Articular chondrocyte of knee joint (primary cell): ENCODE results near the gene PCNT. TPM values are rescaled to one million over a fixed set of nuclear protein-coding genes. Genes with fewer than 3 reads are reported as not detected.

Experiments
- total RNA-seq: library from RNA; depleted of rRNA; stranded (reverse); fragments of >200 nt; gene quantifications from 2 replicates; pipeline ENCODE4 v1.2.3, GENCODE V29; 2012

PCNT gene, protein sequence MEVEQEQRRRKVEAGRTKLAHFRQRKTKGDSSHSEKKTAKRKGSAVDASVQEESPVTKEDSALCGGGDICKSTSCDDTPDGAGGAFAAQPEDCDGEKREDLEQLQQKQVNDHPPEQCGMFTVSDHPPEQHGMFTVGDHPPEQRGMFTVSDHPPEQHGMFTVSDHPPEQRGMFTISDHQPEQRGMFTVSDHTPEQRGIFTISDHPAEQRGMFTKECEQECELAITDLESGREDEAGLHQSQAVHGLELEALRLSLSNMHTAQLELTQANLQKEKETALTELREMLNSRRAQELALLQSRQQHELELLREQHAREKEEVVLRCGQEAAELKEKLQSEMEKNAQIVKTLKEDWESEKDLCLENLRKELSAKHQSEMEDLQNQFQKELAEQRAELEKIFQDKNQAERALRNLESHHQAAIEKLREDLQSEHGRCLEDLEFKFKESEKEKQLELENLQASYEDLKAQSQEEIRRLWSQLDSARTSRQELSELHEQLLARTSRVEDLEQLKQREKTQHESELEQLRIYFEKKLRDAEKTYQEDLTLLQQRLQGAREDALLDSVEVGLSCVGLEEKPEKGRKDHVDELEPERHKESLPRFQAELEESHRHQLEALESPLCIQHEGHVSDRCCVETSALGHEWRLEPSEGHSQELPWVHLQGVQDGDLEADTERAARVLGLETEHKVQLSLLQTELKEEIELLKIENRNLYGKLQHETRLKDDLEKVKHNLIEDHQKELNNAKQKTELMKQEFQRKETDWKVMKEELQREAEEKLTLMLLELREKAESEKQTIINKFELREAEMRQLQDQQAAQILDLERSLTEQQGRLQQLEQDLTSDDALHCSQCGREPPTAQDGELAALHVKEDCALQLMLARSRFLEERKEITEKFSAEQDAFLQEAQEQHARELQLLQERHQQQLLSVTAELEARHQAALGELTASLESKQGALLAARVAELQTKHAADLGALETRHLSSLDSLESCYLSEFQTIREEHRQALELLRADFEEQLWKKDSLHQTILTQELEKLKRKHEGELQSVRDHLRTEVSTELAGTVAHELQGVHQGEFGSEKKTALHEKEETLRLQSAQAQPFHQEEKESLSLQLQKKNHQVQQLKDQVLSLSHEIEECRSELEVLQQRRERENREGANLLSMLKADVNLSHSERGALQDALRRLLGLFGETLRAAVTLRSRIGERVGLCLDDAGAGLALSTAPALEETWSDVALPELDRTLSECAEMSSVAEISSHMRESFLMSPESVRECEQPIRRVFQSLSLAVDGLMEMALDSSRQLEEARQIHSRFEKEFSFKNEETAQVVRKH (N-terminal part only)
- 22.7 and 29.5 TPM in 2 replicates for total RNA-seq

DNA sequence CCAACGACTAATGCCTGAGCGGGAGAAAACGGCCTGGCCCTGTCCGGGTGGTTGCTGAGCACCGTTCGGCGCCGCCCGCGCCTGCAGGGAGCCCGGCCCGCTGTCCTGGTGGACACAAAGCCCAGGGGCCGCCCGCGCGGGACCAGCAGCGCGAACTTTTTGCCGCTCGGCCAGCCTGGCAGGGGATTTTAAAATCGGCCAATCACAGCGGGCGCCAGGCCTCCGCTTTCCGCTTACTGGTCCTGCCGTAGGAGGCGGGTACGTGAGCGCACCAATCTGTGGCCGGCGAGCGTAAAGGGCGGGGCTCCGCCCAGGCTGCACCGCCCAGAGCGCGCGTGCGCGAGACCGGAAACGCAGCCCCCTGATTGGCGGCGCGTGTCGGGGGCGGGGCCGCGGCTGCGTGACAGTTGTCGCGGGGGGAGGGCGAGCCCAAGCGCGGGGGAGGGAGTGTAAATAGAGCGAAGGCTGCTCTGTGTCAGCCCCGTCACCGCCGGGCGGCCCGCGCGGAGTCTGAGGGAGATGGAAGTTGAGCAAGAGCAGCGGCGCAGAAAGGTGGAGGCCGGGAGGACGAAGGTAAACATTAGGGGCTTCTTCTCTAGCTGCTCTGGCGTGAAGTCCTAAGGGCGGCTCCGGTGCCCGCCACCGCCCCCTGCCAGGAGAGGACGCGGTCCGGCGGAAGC is at the start of gene PCNT, which contains the start of gene C21orf58:
PCNT (plus strand) TSS at position 447 of the 680 bp plus-strand sequence; CDS start at position 520, 73 bp downstream.
C21orf58 (minus strand) TSS at position 161 of the 680 bp plus-strand sequence. CDS start 1,132 bp downstream, outside the sequence.

DNA sequence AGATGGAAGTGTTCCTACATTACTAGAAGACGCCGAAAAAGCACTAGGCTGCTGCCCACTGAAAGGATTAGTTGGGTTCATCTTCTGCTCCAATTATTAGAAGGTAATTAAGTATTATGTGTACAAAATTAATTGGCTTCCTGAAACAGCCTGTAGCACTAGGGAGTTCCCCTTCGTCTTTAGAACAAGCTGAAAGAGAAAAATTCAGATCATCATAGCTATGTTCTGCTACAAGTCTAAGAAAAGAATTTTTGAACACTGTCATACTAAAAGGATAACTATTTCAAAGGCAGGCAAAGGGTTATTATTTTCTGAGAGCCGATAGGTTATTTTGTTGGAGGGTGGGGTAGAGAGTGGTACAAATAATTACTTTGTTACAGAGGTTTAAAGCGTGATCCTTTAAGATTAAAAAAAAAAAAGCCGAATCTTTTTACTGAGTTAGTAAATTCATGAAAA is 38.7 kb upstream of the PCNT start, which contains the start of gene MCM3AP:
MCM3AP (minus strand) TSS at position 406 of the 456 bp plus-strand sequence; CDS start at position 81, 325 bp downstream.

DNA sequence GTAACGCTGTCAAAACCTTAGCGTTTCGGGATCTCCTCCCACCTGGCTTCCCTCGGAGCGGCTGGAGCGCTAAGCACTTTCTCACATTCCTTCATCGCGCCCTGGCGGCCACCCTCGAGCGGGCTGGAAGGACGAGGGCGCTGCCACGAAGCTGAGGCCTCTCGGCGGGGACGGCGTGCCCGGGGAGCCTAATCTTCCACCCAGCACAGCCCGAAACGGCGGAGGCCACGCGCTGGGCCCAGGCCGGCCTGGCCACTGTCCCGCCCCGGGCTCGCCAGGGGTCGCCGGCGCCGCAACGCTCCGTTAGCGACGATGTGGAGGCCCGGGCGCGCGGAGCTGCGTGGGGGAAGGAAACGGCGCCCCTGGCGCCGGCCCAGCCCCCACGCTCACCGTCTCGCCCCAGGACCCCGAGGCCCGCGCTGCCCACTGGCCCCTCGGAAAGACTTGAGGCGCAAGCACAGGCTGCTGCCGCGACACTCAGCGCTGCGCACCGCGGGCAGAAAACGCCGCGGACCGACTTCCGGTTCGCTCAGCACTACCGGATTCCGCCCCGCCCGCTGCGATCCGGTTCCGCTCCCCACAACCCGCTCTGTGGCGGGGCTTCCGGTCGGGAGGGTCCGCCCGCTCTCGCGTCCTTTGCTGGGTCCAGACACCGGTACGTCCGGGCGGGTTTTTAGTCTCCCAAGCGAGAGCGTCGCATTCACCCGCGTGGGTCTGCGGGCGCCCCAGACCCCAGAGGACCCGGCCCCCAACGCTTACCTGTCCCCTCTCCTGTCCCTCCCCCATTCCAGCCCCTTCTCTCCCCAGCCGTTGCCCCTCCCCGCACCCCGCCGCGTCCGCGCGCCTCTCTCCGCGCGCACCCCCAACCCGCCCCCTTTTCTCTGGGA is 38.0 kb upstream of the PCNT start, which contains the start of gene YBEY:
YBEY (plus strand) TSS at position 582 of the 887 bp plus-strand sequence. CDS start 572 bp downstream, outside the sequence.

DNA sequence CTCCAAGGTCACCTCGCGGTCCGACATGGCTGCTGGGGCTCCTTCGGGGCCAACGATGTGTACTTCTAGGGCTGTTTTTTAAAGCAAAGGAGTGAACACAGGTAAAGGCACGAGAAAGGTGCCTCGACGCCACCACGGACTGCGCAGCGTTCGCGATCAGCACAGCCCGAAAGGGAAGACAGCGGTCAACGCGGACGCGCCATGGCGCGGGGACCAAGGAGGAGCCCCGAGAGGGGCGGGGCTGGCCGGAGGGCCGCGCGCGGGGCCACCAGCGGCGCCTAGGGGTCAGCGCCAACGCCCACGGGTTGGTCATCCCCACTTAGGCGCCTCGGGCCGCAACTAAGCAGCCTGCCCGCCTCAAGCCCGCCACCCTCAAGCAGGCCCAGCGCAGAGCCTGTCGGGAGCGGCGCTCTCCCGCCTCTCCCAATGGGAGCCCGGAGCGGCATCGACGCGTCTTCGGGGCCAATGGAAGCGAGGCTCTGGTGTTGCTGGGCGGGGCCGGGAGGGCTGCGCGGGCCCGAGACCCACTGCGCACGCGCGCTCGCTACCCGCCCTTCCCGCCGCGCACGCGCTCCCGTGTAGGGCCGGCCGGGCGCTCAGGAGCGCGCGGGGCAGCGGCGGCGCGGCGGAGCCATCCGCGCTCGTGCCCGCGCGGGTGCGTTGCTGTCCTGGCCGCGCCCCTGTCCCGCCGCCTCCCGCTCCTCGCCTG is 134.5 kb downstream of the PCNT start, which contains the start of gene DIP2A:
DIP2A (plus strand) TSS at position 577 of the 709 bp plus-strand sequence. CDS start 241 bp downstream, outside the sequence.

Other genes starting within 250 kb of the PCNT start
- gene COL6A2, start 226.0 kb upstream of the PCNT start, total RNA-seq: 1,072 and 1,206 TPM in 2 replicates
- gene FTCD, start 168.6 kb upstream of the PCNT start, total RNA-seq: 0.11 TPM in 1 of 2 replicates, not detected in the other
- gene SPATC1L, start 139.7 kb upstream of the PCNT start, total RNA-seq: 2.4 and 4.7 TPM in 2 replicates
- gene LSS, start 95.4 kb upstream of the PCNT start, total RNA-seq: 53.6 and 59.7 TPM in 2 replicates
- 71.5 and 72.8 TPM in 2 replicates for gene MCM3AP, start 38.5 kb upstream of the PCNT start, total RNA-seq
- 14.8 and 18.8 TPM in 2 replicates for gene YBEY, start 37.8 kb upstream of the PCNT start, total RNA-seq
- gene C21orf58, start 286 bp upstream of the PCNT start, total RNA-seq: 2.9 and 3.8 TPM in 2 replicates
- gene DIP2A, start 134.7 kb downstream of the PCNT start, total RNA-seq: 29.8 and 30.8 TPM in 2 replicates